Left renal pelvis (tissue), 4 donors: ENCODE measurements around the gene ZSCAN23. TPM values are rescaled to one million over a fixed set of nuclear protein-coding genes. Genes with fewer than 3 reads are reported as not detected.

Experiments
- DNase-seq, 4 donors: peaks; one replicate each; pipeline ENCODE4 v3.0.0-alpha.2; 2013; ENCODE audit warnings: low read depth in 4 of 4, low spot score in 3 of 4
- polyA plus RNA-seq, 4 donors: library from polyadenylated mRNA; unstranded; fragments of 120-200 nt; gene quantifications; one replicate each; pipeline ENCODE4 v1.2.1, GENCODE V29; 2013; ENCODE audit not compliant: insufficient read length in 4 of 4

ZSCAN23 gene
- polyA plus RNA-seq, 4 donors, result 13.1 to 17.8 (median 15.3) TPM

DNA sequence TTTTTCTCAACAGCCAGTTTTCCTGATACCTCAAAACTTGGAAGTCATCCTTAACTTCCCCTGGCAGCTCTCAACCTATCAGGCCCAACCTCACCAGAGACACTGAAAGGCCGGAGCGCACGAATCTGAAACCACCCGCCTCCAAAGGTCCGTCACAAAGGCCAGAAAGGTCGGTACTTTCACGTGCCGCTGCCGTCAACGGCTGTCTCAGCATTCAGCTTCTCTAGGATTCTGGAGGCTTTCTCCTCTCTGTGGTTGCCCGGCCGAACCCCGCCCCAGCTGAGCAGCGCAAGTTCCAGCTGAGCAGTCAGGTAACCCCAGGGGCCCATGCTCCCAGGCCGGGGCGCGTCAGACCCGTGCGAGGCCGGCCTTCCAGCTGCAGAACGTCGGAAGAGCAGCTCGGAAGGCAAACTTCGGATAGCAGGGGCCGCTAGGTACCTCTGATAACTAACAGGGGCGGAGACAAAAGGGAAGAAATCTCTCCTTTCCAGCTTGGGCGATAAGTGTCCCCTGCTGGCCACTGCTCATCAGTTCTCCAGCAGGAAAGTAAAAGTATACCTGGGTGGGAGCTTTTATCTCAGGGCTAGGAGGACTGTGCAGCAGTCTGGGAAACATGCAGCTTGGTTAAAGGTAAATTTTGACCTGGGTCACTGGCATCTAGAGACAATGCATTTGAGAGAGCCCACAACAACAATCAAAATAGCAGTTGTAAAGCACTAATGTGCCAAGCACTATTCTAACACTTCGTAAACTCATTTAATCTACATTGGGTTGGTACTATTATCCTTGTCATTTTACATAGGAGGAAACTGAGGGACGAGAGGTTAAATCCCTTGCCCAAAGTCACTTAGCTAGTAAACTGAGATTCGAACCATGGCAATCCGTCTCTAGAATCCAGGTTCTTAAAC, 59.8 kb downstream of the ZSCAN23 start:
- peak; percentile 72 to 85 (median 78) for DNase-seq

Other genes with a start within 250 kb of the ZSCAN23 start
- 10 to 100 TPM; 27.7 to 38.5 (median 30.7) TPM for gene ZSCAN9, start 218.2 kb downstream of the ZSCAN23 start, polyA plus RNA-seq
- 10 to 100 TPM; 10.6 to 12.2 (median 11.8) TPM for gene ZKSCAN4, start 191.2 kb downstream of the ZSCAN23 start, polyA plus RNA-seq
- 1 to 10 TPM in 3 of 4 donors, under 1 TPM in 1; 0.91 to 3.0 (median 2.3) TPM for gene NKAPL, start 184.2 kb downstream of the ZSCAN23 start, polyA plus RNA-seq
- gene ZSCAN26, start 176.3 kb downstream of the ZSCAN23 start, polyA plus RNA-seq, result 10 to 100 TPM; 36.4 to 40.3 (median 37.8) TPM
- gene PGBD1, start 161.9 kb downstream of the ZSCAN23 start, polyA plus RNA-seq, result 10 to 100 TPM in 3 of 4 donors, 1 to 10 TPM in 1; 9.6 to 12.3 (median 10.8) TPM
- 10 to 100 TPM in 3 of 4 donors, 1 to 10 TPM in 1; 9.1 to 11.0 (median 10.5) TPM for gene ZSCAN31, start 107.3 kb downstream of the ZSCAN23 start, polyA plus RNA-seq
- 10 to 100 TPM in 2 of 4 donors, 1 to 10 TPM in 2; 8.8 to 12.2 (median 10.4) TPM for gene ZKSCAN3, start 93.5 kb downstream of the ZSCAN23 start, polyA plus RNA-seq
- gene ZSCAN12, start 43.7 kb downstream of the ZSCAN23 start, polyA plus RNA-seq, result 10 to 100 TPM; 10.9 to 16.8 (median 15.0) TPM
- gene GPX6, start 72.3 kb upstream of the ZSCAN23 start, polyA plus RNA-seq, result not detected
- not detected for gene GPX5, start 82.4 kb upstream of the ZSCAN23 start, polyA plus RNA-seq